Fibroblast of skin of abdomen (primary cell): ENCODE data around the gene WNT2.
"Not testable (repeated sequence)": the region's sequence is repeated elsewhere in the genome, so short reads cannot be mapped to it uniquely, and the experiment has no call there.

Experiments
- DNase-seq: peaks from one replicate; pipeline ENCODE4 v3.0.0-alpha.2; 2013

Gene WNT2

DNA sequence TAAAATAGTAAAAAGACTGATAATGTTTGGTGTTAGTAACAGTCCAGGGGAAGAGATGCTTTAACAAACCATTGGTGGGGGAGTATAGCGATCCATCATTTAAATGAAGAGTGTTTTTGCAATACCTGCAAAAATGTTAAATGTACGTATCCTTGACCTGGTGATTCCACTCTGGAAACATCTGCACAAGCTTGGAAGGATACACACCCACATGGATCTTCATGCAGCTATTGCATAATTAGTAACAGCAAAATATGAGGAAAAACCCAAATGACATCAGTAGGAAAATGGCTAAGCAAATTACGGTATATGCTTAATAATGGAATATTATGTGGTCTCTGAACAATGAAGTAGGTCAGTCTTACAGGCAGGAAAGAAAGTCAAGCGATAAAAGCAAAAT is 20.5 kb downstream of the WNT2 start:
- no peak for DNase-seq

DNA sequence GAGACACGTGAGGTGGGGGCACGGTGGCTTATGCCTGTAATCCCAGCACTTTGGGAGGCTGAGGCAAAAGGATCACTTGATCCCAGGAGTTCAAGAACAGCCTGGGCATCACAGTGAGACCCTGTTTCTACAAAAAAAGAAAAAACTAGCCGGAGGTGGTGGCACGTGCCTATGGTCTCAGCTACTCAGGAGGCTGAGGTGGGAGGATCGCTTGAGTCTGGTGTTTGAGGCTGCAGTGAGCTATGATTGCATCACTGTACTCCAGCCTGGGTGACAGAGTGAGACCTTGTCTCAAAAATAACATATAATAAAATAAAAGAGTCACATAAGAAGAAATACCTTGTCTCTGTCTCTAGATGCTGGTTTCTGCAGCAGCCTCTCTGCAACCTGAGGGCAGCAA is 22.4 kb downstream of the WNT2 start:
- not testable (repeated sequence) for DNase-seq

DNA sequence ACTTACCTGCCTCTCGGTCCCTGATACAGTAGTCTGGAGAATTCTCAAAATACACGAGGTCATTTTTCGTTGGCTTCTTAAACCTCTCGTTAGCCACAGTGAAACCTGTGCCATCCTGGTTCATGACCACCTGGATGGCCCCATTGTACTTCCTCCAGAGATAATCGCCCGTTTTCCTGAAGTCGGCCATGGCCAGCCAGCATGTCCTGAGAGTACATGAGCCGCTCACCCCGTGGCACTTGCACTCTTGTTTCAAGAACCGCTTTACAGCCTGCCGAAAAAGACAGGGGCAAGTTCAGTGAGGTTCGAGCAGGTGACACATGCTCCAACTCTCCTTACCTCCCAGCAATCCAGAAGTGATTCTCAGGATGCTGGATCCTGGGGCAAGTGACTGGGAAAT is 25.3 kb downstream of the WNT2 start:
- no peak for DNase-seq

DNA sequence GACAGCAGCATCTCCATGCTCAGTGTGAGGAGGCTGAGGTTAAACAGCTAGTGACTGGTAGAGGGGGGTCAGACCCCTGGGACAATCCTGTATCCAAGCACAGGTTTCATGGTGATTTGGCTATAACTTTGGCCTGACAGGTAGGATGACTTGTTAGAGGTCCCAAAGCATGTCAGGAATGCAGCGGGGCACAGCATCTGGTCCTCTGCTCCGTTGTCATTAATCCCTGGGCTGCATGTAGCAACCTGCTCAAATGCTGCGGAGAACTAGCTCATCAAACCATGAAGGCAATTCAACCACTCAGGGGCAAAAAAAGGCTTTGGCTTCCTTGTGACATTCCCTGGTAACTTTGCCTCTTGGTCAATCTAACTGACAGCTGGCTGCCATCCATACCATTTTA is 26.8 kb downstream of the WNT2 start:
- no peak for DNase-seq

DNA sequence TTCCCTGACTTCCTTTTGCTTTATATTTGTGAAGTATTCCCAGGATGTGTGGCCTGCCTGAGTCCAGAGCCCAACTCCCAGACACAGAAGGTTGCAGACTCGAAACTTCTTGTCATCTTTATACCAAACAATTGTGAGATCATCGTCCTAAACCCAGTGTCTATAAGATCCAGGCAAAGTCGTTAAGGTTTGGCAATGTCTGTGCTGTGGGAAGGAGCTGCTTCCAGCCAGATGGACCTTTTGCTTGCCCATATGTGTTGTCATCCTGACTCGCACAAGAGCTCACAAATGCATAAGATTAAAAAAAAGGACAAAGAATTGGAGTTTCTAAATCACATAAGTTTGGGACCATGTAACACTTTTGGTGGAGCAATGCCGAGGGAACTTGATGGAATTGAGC is 37.0 kb downstream of the WNT2 start:
- peak; percentile 37 for DNase-seq

DNA sequence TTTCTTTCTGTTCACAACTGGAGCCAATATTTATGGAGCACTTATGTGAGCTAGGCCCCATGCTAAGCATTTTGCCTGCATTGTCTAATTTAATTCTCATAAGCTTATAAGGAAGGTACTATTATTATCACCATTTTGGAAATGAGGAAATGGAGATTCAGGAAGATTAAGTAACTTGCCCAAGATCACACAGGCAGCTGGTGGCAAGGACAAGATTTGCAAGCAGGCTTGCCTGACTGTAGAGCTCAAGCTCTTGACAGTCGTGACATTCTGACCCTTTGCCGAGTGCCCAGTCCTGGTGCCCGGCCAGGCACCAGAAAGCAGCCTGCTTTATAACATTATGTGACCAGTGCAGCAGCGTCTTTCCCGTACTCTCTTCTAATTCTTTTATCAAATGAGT is 38.2 kb downstream of the WNT2 start:
- no peak for DNase-seq

DNA sequence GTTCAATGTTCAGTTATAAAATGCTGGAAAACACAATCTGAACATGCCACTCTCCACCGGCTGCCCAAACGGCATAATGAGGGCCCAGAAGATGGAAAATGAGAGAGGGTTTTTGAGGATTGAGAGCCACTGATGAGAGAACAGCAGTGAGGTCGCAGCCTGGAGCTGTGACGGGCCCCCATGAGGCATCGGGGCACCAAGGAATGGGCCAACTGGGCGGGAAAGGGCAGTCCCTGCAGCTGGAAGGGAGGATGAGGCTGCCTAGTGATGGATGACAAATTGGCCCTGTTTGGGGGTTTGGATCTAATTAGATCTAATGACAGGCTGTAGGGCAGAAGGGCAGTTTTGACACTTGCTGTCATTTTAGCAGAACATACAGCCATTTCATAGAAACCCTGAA is 39.1 kb downstream of the WNT2 start:
- no peak for DNase-seq

DNA sequence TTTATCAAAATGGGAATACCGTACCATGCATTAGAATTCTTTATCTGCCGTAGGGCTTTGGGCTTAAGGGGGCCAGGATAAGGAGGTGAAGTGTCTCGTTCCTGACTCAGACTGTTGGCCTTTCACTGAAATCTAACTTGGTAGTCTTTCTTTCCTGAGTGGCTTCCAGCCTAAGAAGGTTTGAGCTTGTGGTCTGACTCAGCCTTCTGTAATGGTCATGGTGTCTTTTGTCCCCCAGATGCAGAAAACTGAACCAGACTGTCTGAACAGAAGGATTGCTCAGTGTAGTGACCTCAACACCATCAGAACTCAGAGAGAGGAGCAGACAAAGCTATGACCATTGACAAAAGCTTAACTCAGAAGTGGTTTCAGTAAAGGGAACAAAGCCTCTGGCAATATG is 39.5 kb downstream of the WNT2 start:
- peak; percentile 92 for DNase-seq

DNA sequence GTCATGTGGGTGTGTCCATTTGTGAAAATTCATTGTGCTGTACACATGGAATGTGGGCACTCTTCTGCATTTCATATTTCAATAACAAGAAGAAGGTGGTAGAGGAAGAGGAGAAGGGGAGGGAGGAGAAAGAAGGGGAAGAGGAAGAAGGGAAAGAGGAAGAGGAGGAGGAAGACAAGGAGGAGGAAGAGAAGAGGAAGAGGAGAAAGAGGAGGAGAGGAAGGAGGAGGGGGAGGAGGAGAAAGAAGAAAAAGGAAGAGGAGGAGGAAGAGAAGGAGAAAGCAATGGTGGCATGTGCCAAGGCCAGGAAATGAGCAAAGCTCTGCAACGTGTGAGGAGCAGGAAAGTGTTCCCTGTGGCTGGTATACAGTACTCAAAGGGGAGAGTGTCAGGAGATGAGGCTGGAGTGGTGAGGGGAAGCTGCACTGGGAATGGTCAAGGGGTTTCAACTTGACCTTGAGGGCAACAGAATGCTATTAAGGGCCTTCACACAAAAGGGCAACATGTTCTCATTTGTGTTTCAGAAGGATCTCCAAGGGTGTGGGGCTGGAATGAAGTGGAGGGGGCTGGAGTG is 40.5 kb downstream of the WNT2 start:
- no peak for DNase-seq

DNA sequence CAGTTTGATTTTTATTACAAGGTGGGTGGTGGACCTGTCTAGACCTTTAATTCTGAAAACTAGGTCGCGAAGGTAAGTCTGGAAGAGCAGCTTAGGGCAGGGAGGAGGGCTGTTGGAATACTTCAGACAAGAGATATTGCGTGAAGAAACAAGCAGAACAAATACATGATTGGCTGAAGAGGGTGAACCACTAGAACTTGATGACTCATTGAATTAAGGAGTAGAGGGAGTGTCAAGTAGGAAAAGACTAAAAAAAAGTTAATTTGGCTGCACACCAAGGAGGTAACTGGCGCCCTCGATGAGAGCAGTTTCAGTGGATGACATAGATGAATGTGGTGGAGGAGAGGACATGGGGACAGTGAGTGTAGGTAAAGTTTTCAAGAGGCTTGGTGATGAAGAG is 41.3 kb downstream of the WNT2 start:
- DNase-seq, result no peak

DNA sequence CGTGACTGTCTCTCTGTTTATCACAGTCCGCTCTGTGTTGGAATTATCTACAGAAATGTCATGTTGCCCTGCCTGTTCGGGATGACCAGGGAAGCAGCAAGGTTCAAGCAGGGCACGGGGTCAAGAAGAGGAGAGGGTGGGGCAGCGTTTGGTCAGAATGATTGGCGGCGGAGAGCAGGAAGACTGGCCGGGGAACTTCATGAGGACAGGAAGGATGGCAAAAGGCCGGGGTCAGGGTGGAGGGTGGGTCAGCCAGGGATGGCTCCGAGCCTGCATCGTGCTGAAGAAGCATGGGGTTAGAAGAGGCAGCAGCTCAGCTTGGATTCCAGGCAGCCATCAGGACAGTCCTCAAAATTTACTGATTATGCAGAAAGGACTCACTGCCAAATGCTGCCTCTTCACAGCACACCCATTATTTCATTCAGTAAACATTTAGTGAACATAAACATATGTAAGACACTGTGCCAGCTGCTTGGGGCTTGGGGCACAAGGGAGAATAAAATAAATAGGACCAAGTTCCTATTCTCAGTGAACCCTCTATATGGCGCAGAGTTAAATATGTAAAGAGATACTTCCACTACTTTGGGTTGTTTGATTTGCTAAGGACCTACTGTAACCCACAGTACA is 42.8 kb downstream of the WNT2 start:
- DNase-seq, result no peak

DNA sequence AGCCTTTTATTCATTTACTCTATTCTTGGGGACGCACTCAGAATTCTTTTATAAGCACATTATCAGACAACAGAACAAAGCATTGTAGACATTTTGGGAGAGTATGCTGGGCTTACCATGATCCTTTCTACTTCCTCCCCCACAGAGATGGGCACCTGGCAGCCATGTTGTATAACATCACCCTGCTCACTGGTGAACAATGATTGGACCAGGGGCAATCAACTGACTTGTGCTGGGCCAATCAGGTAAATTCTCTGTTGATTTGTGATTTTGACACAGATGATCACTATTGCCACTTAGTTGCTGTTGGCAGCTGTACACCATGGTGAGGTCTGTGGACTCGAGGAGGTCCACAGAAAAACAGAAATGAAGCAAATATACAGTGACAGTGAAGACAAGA is 43.7 kb downstream of the WNT2 start:
- DNase-seq, result no peak

DNA sequence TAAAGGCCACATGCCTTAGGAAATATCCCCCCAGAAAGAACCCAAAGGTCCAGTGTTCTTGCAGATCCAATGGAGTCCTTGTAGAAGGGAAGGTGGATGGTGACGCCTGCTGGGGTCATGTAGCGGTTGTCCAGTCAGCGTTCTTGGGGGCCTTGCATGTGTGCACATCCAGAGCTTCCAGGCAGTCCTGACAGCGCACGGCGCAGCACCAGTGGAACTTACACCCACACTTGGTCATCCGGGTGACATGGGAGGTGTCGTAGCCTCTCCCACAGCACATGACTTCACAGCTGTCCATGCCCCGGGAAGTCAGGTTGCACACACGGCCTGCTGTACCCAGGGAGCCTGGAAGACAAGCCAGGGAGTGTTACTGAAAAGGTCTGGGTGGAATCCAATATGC is 44.8 kb downstream of the WNT2 start:
- no peak for DNase-seq

DNA sequence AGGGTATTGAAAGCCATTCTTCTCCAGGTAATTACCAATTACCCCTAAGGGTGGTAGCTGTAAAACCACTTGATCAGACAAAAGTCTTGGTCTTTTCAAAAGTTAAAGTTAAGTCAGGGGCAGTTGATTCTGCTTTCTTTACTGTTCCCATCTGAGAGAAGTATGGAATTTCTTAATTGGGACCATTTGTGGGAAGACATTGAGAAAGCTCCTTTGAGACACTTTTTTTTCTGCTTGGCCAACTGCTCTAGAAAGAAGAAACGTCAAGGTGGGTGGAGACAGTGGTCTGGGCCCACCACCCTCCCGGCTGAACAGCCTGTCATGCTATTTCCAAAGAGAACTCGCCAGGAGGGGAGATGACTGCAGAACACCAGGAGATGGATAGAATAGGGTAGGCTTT is 45.3 kb downstream of the WNT2 start:
- DNase-seq, result no peak

DNA sequence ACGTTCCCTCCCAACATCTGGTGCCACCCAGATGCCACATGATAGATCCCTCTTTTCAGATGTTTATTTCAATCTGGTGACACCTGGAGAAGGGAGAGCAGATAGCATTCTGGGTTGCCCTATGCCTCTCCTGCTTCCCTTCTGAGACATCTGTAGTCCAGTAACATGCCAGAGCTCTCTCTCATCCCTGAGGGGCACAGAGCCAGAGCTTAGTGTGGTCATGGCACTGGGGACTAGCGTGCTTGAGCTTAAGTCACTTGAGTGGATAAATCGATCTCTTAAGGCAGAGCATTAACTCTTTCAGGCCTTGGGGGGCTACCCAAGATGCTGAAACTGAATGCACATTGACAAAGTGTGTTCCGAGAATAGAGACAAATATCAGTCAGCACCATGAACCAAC is 47.9 kb downstream of the WNT2 start:
- no peak for DNase-seq

DNA sequence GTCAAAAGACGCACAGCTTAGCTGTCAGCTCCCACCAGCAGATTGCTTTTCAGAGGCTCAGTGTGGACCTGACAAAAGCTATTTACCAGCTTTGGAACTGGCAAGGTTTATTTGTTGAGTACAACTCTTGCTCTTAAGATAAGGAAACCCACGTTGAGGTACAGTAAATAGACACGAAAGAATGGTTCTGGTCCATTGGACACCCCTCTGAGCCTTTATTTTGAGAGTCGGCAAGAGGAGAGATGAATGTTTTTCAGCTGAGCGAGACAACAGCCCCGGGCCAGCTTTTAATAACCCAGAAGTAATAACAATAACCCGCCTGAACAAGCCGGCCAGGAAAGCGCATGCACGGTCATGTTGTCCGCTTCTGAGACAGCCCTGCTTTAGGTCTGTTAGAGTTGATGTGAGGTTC is 49.0 kb downstream of the WNT2 start:
- no peak for DNase-seq

DNA sequence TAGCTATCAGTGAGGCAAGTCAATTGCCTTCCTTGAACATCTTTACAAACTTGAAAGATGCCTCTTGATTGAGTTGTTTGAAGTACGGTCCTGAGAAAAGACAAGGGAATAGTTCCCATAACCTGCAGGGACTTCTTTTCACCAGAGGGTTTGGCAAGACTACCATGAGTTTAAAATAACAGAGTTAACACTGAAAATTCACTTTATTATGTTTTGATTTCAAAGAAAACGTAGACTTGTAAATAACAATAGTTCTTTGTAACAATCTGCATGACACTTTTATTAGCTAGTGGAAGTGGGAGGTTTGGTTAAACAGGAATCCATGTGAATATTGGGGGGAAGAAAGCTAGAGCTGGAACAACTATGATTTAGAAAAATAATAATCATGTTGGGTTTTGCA is 49.5 kb downstream of the WNT2 start:
- no peak for DNase-seq

DNA sequence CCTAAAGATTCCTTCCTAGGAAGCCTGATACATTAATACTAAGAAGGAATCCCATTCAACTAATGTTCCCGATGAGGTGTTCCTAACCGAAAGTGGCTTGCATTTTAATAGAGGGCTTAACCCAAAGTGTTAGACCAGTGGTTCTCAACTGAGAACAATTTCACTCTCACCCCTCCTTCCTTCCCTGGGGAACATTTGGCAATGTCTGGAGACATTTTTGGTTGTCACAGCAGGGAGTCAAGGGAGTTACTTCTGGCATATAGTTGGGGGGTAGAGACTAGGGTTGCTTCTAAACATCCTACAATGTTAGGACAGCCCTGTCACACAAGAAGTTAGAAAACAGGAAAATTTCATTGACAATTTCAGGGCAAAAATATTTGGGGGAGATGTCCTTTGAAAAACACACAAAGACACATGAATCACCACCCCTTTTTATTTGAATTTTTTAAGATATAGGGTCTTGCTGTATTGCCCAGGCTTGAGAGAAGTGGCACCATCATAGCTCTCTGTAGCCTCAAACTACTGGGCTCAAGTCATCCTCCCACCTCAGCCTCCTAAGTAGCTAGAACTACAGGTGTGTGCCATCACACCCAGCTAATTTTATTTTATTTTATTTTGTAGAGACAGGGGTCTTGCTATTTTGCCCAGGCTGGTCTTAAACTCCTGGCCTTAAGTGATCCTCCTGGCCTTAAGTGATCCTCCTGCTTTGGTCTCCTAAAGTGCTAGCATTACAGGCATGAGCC is 50.7 kb downstream of the WNT2 start:
- DNase-seq, result no peak

DNA sequence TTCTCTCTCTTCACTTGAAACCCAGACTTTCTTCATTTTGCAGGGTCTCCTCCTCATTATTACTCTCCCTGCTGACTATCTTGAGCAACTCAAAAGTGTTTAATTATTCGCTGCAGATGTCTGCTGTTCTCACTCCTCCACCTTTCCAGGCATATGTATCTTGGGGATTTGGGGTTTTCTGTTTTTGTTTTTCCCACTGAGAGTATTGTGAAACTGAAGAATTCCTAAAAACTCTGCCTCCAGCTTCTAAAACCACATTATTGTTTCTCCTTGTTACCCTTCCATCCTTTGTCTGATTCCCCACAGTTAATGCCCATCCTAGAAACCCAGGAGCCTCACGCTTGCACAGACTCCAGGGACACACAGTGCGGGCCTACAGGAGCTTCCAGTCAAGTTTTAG is 51.3 kb downstream of the WNT2 start:
- no peak for DNase-seq

DNA sequence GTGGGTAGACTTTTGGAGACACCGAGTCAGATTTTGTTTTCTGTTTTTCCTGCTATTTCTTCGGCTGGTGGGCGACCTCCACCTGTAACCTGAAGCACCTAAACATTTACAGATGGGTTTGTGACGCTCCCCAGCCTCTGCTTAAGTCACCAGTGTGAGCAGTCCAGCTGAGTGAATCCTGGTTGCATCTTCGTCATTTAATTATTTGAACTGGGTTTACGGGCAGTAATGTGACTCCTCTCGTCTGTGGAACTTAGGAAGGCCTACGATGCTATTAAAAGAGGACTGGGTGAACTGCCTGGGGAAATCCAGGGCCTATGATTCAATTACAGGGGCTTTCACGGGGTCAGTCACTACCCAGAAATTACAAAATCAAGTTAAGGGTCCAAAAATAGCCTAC is 52.5 kb downstream of the WNT2 start:
- no peak for DNase-seq

DNA sequence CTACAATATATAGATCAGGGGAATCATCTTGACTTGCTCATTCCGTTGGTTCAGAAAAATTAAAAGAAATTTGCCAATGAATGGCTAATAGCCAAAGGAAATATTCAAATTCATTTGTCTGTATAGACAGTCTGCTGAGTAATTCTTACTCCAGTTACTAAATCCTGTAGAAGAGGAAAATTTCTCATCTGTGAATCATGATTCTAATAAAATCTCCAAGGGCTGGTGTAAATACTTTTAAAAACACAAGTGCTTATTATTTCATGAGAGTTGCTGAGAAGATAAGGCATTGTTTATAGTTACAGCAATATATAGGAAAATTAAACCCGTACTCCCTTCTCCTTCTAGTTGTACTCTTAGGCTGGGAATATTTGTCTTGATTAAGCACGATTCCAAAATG is 53.0 kb downstream of the WNT2 start:
- DNase-seq, result peak; percentile 75

DNA sequence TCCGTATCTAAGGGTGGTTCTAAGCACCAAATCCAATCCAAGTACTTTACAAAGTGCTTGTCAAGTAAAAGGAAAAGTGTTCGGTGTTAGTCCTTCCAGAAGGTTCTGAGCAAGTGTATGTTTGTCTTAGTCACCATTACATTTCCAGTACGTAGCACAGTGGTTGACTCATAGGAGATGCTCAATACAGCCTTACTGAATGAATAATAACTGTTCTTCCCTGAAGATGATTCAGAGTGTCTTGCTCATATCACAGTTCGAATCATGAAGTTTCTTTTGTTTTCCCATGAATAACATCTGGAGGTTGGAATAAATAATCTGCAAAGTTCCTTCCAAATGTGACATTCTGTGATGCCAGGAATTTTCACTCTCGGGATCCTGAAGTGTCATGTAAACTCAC is 53.4 kb downstream of the WNT2 start:
- DNase-seq, result peak; percentile 93

DNA sequence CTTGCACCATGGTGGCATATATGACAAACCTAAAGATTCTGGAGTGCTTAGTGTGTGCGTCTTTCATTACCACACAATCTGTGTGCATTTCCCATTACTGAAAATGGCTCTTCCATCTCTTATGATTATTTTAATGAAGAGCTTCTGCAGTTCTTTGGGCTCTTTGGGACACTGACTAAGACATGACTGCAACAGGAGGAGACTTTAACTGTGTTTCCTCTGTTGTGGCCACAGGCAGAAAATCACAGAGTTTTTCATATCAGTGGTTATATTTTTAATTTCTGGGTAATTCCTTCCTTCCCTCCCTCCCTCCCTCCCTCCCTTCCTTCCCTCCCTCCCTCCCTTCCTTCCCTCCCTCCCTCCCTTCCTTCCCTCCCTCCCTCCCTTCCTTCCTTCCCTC is 58.1 kb downstream of the WNT2 start:
- DNase-seq, result no peak

DNA sequence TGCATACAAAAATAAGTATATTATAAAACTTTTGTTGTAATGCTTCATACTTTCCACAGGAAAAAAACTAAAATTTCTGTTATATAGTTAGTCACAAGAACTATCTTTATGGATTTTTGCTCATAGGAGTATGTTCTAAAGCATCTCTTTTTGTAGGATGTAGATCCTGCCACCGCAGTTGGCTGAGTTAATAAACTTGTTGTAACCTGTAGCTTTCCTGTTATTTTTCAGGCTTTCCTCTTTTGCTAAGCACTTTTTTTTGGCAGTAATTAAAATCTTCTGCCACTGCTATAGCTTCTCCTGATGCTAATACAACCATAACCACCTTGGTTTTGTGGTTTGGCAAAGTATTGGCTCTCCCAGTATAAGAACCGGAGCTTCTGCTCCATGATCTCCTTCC is 60.3 kb downstream of the WNT2 start:
- DNase-seq, result no peak

DNA sequence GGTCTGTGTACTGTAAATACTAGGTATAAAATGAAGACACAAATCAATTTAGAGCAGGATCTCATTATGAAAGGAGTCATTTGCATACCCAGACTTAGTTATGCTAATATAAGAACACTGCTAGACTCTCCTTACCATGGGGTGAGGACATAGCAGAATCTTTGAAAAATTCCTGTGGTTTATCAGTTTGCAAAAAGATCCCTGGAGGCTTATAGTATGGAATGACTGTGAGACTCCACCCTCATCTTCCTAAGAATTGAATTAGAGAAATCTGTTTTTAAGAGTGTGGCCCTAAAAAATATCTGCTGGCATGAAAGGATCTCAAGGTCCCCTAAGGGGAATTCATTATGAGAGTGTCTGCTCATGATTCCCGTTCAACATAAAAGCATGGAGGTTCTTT is 63.2 kb downstream of the WNT2 start:
- peak; percentile 89 for DNase-seq
